Measurements from ENCODE around the gene ZNF284. TPM values are rescaled to one million over a fixed set of nuclear protein-coding genes. Genes with fewer than 3 reads are reported as not detected.
"Not testable (repeated sequence)": the region's sequence is repeated elsewhere in the genome, so short reads cannot be mapped to it uniquely, and the experiment has no call there.

ZNF284 gene
- total RNA-seq, 1 experiment from 2014 or later: 0.69 TPM

GRCh38 chr19:44113138-44113783 lies 41.3 kb downstream of the ZNF284 start, which contains the start of gene ZNF225:
TSS of gene ZNF225 (plus strand) at chr19:44113399. CDS start at chr19:44115828, 2,429 bp downstream.
- Histone ChIP-seq H3K4me3 (ENCODE audit: low read length) (peak within 1 kb of the TSS; percentile 99), H3K9me2 (replicated peaks; ENCODE audit: low read length) (no peaks in the 10 kb centered on the region), H3K27ac (ENCODE audit: low read length) (no peak within 1 kb of the TSS), H3K4me1 (ENCODE audit: insufficient read depth, low read length) (peaks cover 9% of the 10 kb centered on the region), H3K9me3 (ENCODE audit: low read length) (no peaks in the 10 kb centered on the region), H3F3A (ENCODE audit: low read length, unreplicated experiment) (no peaks in the 10 kb centered on the region), H3K9ac (ENCODE audit: low read length) (peak within 1 kb of the TSS; percentile 76), H3K27me3 (ENCODE audit: low read length) (no peaks in the 10 kb centered on the region), H2AFZ (ENCODE audit: low read length) (peak within 1 kb of the TSS; percentile 100), H4K20me1 (ENCODE audit: low read length) (no peaks in the 10 kb centered on the region), H3K4me2 (ENCODE audit: low read length) (peak within 1 kb of the TSS; percentile 97), H3K36me3 (ENCODE audit: low read depth, low read length) (no peaks in the 10 kb centered on the region), H3K79me2 (ENCODE audit: low read length) (no peaks in the 10 kb centered on the region)
- ChIA-PET POLR2A (ENCODE audit: unreplicated experiment) (no interaction called here), CTCF (no interaction called here)
- BruUV-seq (replicated peaks): no TSS peak
- intact Hi-C loops (cut with micrococcal nuclease): loop anchor here (1.0 to 2.0 kb wide), 7 partner anchors 19 to 192 kb away; partner anchors contain the start of genes ZNF224, ZNF227, ZNF230 and ZNF235
- ATAC-seq: peak; percentile 98
- TF ChIP-seq CTCF (conservative IDR thresholded peaks at IDR 0.05; ENCODE audit: low read depth, low read length) (no peak), EZH2phosphoT487 (IDR thresholded peaks at IDR 0.05; ENCODE audit: borderline replicate concordance, low read length) (no peak), EZH2 (IDR thresholded peaks at IDR 0.05; ENCODE audit: low read length, unreplicated experiment) (no peak)
- DNase-seq: peak; percentile 97

DNA sequence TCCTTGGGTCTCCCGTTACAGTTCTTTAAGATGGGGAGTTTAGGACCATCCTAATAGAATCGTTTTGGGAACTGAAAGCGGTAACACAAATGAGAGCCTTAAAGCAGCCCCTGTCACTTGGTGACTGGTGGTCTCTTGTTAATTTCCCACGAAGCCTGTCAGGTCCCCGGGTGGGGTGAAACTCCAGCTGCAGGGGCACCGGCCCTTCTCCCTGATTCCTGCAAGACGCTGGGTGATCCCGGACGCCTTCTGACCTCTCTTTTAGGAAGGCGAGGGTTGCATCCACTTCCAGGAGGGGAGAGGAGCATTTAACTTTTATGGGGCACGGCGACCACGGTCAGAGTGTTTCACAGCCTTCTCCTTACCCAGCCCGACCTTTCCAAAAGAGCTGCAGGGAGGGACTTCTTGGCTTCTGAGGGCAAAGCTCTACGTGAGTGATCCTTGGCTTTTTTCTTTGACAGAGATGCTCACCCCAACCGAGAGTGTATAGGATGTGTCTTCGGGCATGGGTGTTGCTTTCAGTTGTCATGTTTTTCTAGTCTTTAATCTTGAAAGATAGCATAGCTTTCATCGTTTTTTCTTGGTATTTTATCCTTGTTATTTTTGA lies 41.9 kb downstream of the ZNF284 start:
- H3K4me3 ChIP-seq (ENCODE audit: low read length): peak overlapping the region; percentile 99
- H3K4me2 ChIP-seq (ENCODE audit: low read length): peak overlapping the region; percentile 89
- no peaks in the 10 kb centered on the region for H3K9me2 ChIP-seq (replicated peaks; ENCODE audit: low read length)
- DNase-seq (no peak), ATAC-seq (peak; percentile 14; the same call in 1 of the 2 replicates)
- H3F3A ChIP-seq (ENCODE audit: low read length, unreplicated experiment): no peaks in the 10 kb centered on the region
- peak overlapping the region; percentile 100 for H2AFZ ChIP-seq (ENCODE audit: low read length)
- TSS peak; percentile 75 for BruUV-seq (replicated peaks)
- POLR2A ChIA-PET (ENCODE audit: unreplicated experiment): interaction anchor here (0.6 kb wide), 1 partner anchor 386 kb away, joined by 4 read pairs; the partner anchor contains the start of gene ZNF180
- no peaks in the 10 kb centered on the region for H3K27me3 ChIP-seq (ENCODE audit: low read length)
- no peaks in the 10 kb centered on the region for H3K36me3 ChIP-seq (ENCODE audit: low read depth, low read length)
- H3K79me2 ChIP-seq (ENCODE audit: low read length): no peaks in the 10 kb centered on the region
- intact Hi-C loops (cut with micrococcal nuclease): loop anchor here (1.0 to 2.0 kb wide), 7 partner anchors 20 to 191 kb away; partner anchors contain the start of genes ZNF224, ZNF227, ZNF230 and ZNF235
- H3K27ac ChIP-seq (ENCODE audit: low read length): no peak overlapping the region
- no peaks in the 10 kb centered on the region for H3K9me3 ChIP-seq (ENCODE audit: low read length)
- H4K20me1 ChIP-seq (ENCODE audit: low read length): no peaks in the 10 kb centered on the region
- no peak for TF ChIP-seq EZH2phosphoT487 (IDR thresholded peaks at IDR 0.05; ENCODE audit: borderline replicate concordance, low read length)
- TF ChIP-seq CTCF (conservative IDR thresholded peaks at IDR 0.05; ENCODE audit: low read depth, low read length): no peak
- H3K4me1 ChIP-seq (ENCODE audit: insufficient read depth, low read length): peaks cover 9% of the 10 kb centered on the region
- H3K9ac ChIP-seq (ENCODE audit: low read length): peak overlapping the region; percentile 76
- CTCF ChIA-PET: no interaction called here

GRCh38 chr19:44121162-44121561 lies 49.2 kb downstream of the ZNF284 start:
- H3K4me1 ChIP-seq (ENCODE audit: insufficient read depth, low read length); H3F3A ChIP-seq (ENCODE audit: low read length, unreplicated experiment); H3K9ac ChIP-seq (ENCODE audit: low read length); BruUV-seq (replicated peaks); H3K4me2 ChIP-seq (ENCODE audit: low read length); H3K36me3 ChIP-seq (ENCODE audit: low read depth, low read length); H3K27me3 ChIP-seq (ENCODE audit: low read length); ATAC-seq; H3K27ac ChIP-seq (ENCODE audit: low read length); H2AFZ ChIP-seq (ENCODE audit: low read length); H3K9me2 ChIP-seq (replicated peaks; ENCODE audit: low read length); H3K9me3 ChIP-seq (ENCODE audit: low read length); DNase-seq; H3K79me2 ChIP-seq (ENCODE audit: low read length); H3K4me3 ChIP-seq (ENCODE audit: low read length); intact Hi-C loops (cut with micrococcal nuclease); H4K20me1 ChIP-seq (ENCODE audit: low read length); POLR2A ChIA-PET (ENCODE audit: unreplicated experiment); CTCF ChIA-PET: not testable (repeated sequence)
